ENCODE data around the gene EXTL2. TPM values are rescaled to one million over a fixed set of nuclear protein-coding genes. Genes with fewer than 3 reads are reported as not detected.

EXTL2 gene
- total RNA-seq, 1 experiment from 2014 or later, result 41.0 TPM

GRCh38 chr1:100943533-100943932 lies 48.9 kb upstream of the EXTL2 start (continued):
- TF ChIP-seq ZNF281 (CRISPR knock-in tag; IDR thresholded peaks at IDR 0.05) (no peak), PRRX2 (CRISPR knock-in tag; IDR thresholded peaks at IDR 0.05) (no peak), ZMAT4 (CRISPR knock-in tag; IDR thresholded peaks at IDR 0.05) (no peak), PREB (CRISPR knock-in tag; IDR thresholded peaks at IDR 0.05; ENCODE audit: borderline replicate concordance) (no peak), CREM (CRISPR knock-in tag; IDR thresholded peaks at IDR 0.05) (no peak), TEAD4 (CRISPR knock-in tag; IDR thresholded peaks at IDR 0.05) (no peak), ARID4B (CRISPR knock-in tag; IDR thresholded peaks at IDR 0.05; ENCODE audit: borderline replicate concordance) (no peak), ZNF425 (CRISPR knock-in tag; conservative IDR thresholded peaks at IDR 0.05) (no peak)

- ATAC-seq (no peak), DNase-seq (ENCODE audit: low spot score) (no peak)
- CTCF ChIA-PET, result interaction anchor here (1.1 kb wide), 1 partner anchor 346 kb away, joined by 3 read pairs; no protein-coding TSS in a partner anchor
- Mint-ChIP-seq H3K27me3 (ENCODE audit: low read depth) (no peaks in the 10 kb centered on the region), H3K9me3 (peaks cover 22% of the 10 kb centered on the region), H3K4me1 (peaks cover 3% of the 10 kb centered on the region; the same call in 1 of the 2 replicates), H3K36me3 (peaks cover 59% of the 10 kb centered on the region), H3K27ac (no peak overlapping the region), H3K4me3 (no peak overlapping the region)
- POLR2A ChIA-PET, result no interaction called here
- TF ChIP-seq ZNF232 (CRISPR knock-in tag; IDR thresholded peaks at IDR 0.05), result no peak
- no peak for TF ChIP-seq CBFB (CRISPR knock-in tag; IDR thresholded peaks at IDR 0.05; ENCODE audit: low read depth)
- no peak for TF ChIP-seq ETV6 (CRISPR knock-in tag; IDR thresholded peaks at IDR 0.05)
- no peak for TF ChIP-seq ZSCAN18 (CRISPR knock-in tag; IDR thresholded peaks at IDR 0.05)
- TF ChIP-seq ESRRA (CRISPR knock-in tag; IDR thresholded peaks at IDR 0.05; ENCODE audit: borderline replicate concordance), result no peak
- no peak for TF ChIP-seq ATF2 (CRISPR knock-in tag; IDR thresholded peaks at IDR 0.05; ENCODE audit: borderline replicate concordance, low read depth)
- TF ChIP-seq FOXJ3 (CRISPR knock-in tag; IDR thresholded peaks at IDR 0.05; ENCODE audit: borderline replicate concordance), result no peak
- TF ChIP-seq ZNF423 (CRISPR knock-in tag; IDR thresholded peaks at IDR 0.05), result no peak
- no peak for TF ChIP-seq ZNF317 (CRISPR knock-in tag; IDR thresholded peaks at IDR 0.05; ENCODE audit: borderline replicate concordance, low read depth)
- no peak for TF ChIP-seq CDX4 (CRISPR knock-in tag; IDR thresholded peaks at IDR 0.05; ENCODE audit: borderline replicate concordance)
- TF ChIP-seq ZNF396 (CRISPR knock-in tag; IDR thresholded peaks at IDR 0.05; ENCODE audit: borderline replicate concordance), result no peak
- no peak for TF ChIP-seq ZBTB21 (CRISPR knock-in tag; IDR thresholded peaks at IDR 0.05; ENCODE audit: borderline replicate concordance)
- TF ChIP-seq OVOL2 (CRISPR knock-in tag; IDR thresholded peaks at IDR 0.05; ENCODE audit: borderline replicate concordance), result no peak
These were observed 47.8 kb upstream of the EXTL2 start for GRCh38 chr1:100942304-100943046.
